IMR-90 (cell line): Measurements from ENCODE around the gene CAB39. TPM values are rescaled to one million over a fixed set of nuclear protein-coding genes. Genes with fewer than 3 reads are reported as not detected.

Experiments
- ATAC-seq: fragments of 200-7000 bp; cut with Tn5 transposase; 2 replicates; pipeline ENCODE4 v1.9.1; 2020; ENCODE audit warnings: low read depth, mild to moderate bottlenecking, moderate library complexity
- BruUV-seq: library from RNA; stranded (reverse); fragments of 400-500 nt; replicated peaks from 2 replicates; lab custom pipeline; 2021; lab: Mats Ljungman, UMichigan
- CTCF ChIA-PET: fragments of 300-600 bp; formaldehyde crosslinking; extraction: SDS; loops from one replicate; lab custom pipeline; 2021; ENCODE audit warnings: antibody characterized with exemption; lab: Yijun Ruan, JAX
- POLR2A ChIA-PET: fragments of 300-600 bp; sonication (Branson Sonifier 250); formaldehyde crosslinking; loops from one replicate; lab custom pipeline; 2022; ENCODE audit warnings: antibody characterized with exemption; ENCODE audit not compliant: unreplicated experiment; lab: Charles Lee
- DNase-seq: peaks from one replicate; pipeline ENCODE4 v3.0.0; 2013
- H2AFZ ChIP-seq: replicated peaks from 2 replicates; pipeline ENCODE3; 2013; ENCODE audit warnings: low read length, mild to moderate bottlenecking; ENCODE audit not compliant: poor library complexity
- H2AK5ac ChIP-seq: 2 replicates; pipeline ENCODE4 v1.6.1; 2013; ENCODE audit warnings: low read depth, low read length, inconsistent platforms
- H2AK9ac ChIP-seq: replicated peaks from 2 replicates; pipeline ENCODE3; 2013; ENCODE audit warnings: mild to moderate bottlenecking, low read depth, low read length, moderate library complexity; ENCODE audit not compliant: poor library complexity
- H2BK120ac ChIP-seq: 2 replicates; pipeline ENCODE4 v1.6.1; 2013; ENCODE audit warnings: low read depth, low read length, inconsistent platforms
- H2BK15ac ChIP-seq: 3 replicates; pipeline ENCODE4 v1.6.1; 2013; ENCODE audit warnings: low read depth, low read length, inconsistent platforms
- H2BK20ac ChIP-seq: 2 replicates; pipeline ENCODE4 v1.6.1; 2013; ENCODE audit warnings: low read depth, mild to moderate bottlenecking, inconsistent platforms, low read length, moderate library complexity
- H2BK5ac ChIP-seq: 2 replicates; pipeline ENCODE4 v1.6.1; 2013; ENCODE audit warnings: mild to moderate bottlenecking, low read depth, low read length, inconsistent platforms; ENCODE audit not compliant: poor library complexity, severe bottlenecking
- H3K14ac ChIP-seq: replicated peaks from 2 replicates; pipeline ENCODE4 v1.6.1; 2013; ENCODE audit warnings: low read depth, low read length, inconsistent platforms
- H3K18ac ChIP-seq: 2 replicates; pipeline ENCODE4 v1.6.1; 2013; ENCODE audit warnings: low read depth, low read length, control low read depth
- H3K23ac ChIP-seq: 2 replicates; pipeline ENCODE4 v1.6.1; 2013; ENCODE audit warnings: low read depth, low read length, inconsistent platforms
- H3K27ac ChIP-seq: 2 replicates; pipeline ENCODE4 v1.5.1; 2013; ENCODE audit warnings: mild to moderate bottlenecking, control low read depth, low read length; ENCODE audit not compliant: insufficient read depth
- H3K27me3 ChIP-seq: 2 replicates; pipeline ENCODE4 v1.6.1; 2013; ENCODE audit warnings: low read length; ENCODE audit not compliant: control insufficient read depth, insufficient read depth
- H3K36me3 ChIP-seq: 2 replicates; pipeline ENCODE4 v1.6.1; 2013; ENCODE audit warnings: low read length, mixed read lengths; ENCODE audit not compliant: control insufficient read depth, insufficient read depth
- H3K4ac ChIP-seq: 2 replicates; pipeline ENCODE4 v1.6.1; 2013; ENCODE audit warnings: low read depth, low read length, inconsistent platforms
- H3K4me1 ChIP-seq: 2 replicates; pipeline ENCODE4 v1.6.1; 2013; ENCODE audit warnings: low read length, mixed read lengths; ENCODE audit not compliant: control insufficient read depth, insufficient read depth
- H3K4me2 ChIP-seq: 2 replicates; pipeline ENCODE4 v1.6.1; 2013; ENCODE audit warnings: low read depth, mild to moderate bottlenecking, control low read depth, low read length, moderate library complexity
- H3K4me3 ChIP-seq: 2 replicates; pipeline ENCODE4 v1.5.1; 2013; ENCODE audit warnings: low read depth, mild to moderate bottlenecking, control low read depth, low read length, moderate library complexity; ENCODE audit not compliant: insufficient read depth
- H3K56ac ChIP-seq: 2 replicates; pipeline ENCODE4 v1.6.1; 2013; ENCODE audit warnings: low read length, inconsistent platforms; ENCODE audit not compliant: insufficient read depth; ENCODE audit errors: extremely low read depth
- H3K79me1 ChIP-seq, 2 experiments: 2 replicates each; pipeline ENCODE4 v1.6.1; 2013; ENCODE audit warnings: low read length in 2 of 2, inconsistent platforms in 1 of 2, low read depth in 1 of 2
- H3K9ac ChIP-seq: 2 replicates; pipeline ENCODE4 v1.6.1; 2013; ENCODE audit warnings: low read depth, low read length, control low read depth
- H3K9me1 ChIP-seq: 2 replicates; pipeline ENCODE4 v1.6.1; 2013; ENCODE audit warnings: low read length, inconsistent platforms; ENCODE audit not compliant: insufficient read depth
- H3K9me3 ChIP-seq: 2 replicates; pipeline ENCODE4 v1.6.1; 2013; ENCODE audit warnings: low read length; ENCODE audit not compliant: control insufficient read depth, insufficient read depth
- H4K20me1 ChIP-seq: 2 replicates; pipeline ENCODE4 v1.6.1; 2013; ENCODE audit warnings: low read length, inconsistent platforms; ENCODE audit not compliant: insufficient read depth
- H4K5ac ChIP-seq: 2 replicates; pipeline ENCODE4 v1.6.1; 2013; ENCODE audit warnings: mild to moderate bottlenecking, low read depth, low read length, control low read depth
- H4K8ac ChIP-seq, 2 experiments: 2 replicates each; pipeline ENCODE4 v1.6.1; 2013; ENCODE audit warnings: low read depth in 2 of 2, low read length in 2 of 2, control low read depth in 1 of 2, inconsistent platforms in 1 of 2
- H4K91ac ChIP-seq: 2 replicates; pipeline ENCODE4 v1.6.1; 2013; ENCODE audit warnings: low read depth, low read length, inconsistent platforms; ENCODE audit not compliant: insufficient read depth
- BHLHE40 ChIP-seq: fragments of 150-350 bp; IDR thresholded peaks from 2 replicates; pipeline ENCODE4 v1.6.1; 2016; ENCODE audit warnings: mild to moderate bottlenecking, low read depth, low read length
- CEBPB ChIP-seq: IDR thresholded peaks from 2 replicates; pipeline ENCODE4 v1.6.1; 2012; ENCODE audit warnings: low read depth, low read length, improper control_type of control experiment
- CHD1 ChIP-seq: IDR thresholded peaks from 2 replicates; pipeline ENCODE4 v1.6.1; 2012; ENCODE audit warnings: low read depth, low read length, improper control_type of control experiment
- ELK1 ChIP-seq: fragments of 150-350 bp; IDR thresholded peaks from 2 replicates; pipeline ENCODE4 v1.6.1; 2016; ENCODE audit warnings: low read depth, mild to moderate bottlenecking, low read length, moderate library complexity, borderline replicate concordance
- FOS ChIP-seq: fragments of 150-350 bp; IDR thresholded peaks from 2 replicates; pipeline ENCODE4 v1.6.1; 2016; ENCODE audit warnings: low read depth, low read length
- MAFK ChIP-seq: IDR thresholded peaks from 2 replicates; pipeline ENCODE4 v1.6.1; 2012; ENCODE audit warnings: low read depth, low read length, improper control_type of control experiment
- MAZ ChIP-seq: IDR thresholded peaks from 2 replicates; pipeline ENCODE4 v1.6.1; 2012; ENCODE audit warnings: low read depth, mild to moderate bottlenecking, low read length, improper control_type of control experiment, moderate library complexity, borderline replicate concordance
- MXI1 ChIP-seq: IDR thresholded peaks from 2 replicates; pipeline ENCODE4 v1.6.1; 2012; ENCODE audit warnings: low read depth, mild to moderate bottlenecking, low read length, moderate library complexity, borderline replicate concordance
- NFE2L2 ChIP-seq: fragments of 150-350 bp; IDR thresholded peaks from 2 replicates; pipeline ENCODE4 v1.6.1; 2016; ENCODE audit warnings: low read depth, mild to moderate bottlenecking, low read length
- POLR2A ChIP-seq: IDR thresholded peaks from 2 replicates; pipeline ENCODE4 v1.6.1; 2012; ENCODE audit warnings: mild to moderate bottlenecking, low read depth, low read length
- RAD21 ChIP-seq: IDR thresholded peaks from 2 replicates; pipeline ENCODE4 v1.6.1; 2012; ENCODE audit warnings: low read length, improper control_type of control experiment
- RCOR1 ChIP-seq: IDR thresholded peaks from 2 replicates; pipeline ENCODE4 v1.6.1; 2012; ENCODE audit warnings: mild to moderate bottlenecking, low read length, improper control_type of control experiment; ENCODE audit not compliant: insufficient replicate concordance
- RFX5 ChIP-seq: IDR thresholded peaks from 2 replicates; pipeline ENCODE4 v1.8.0; 2012; ENCODE audit warnings: low read depth, mild to moderate bottlenecking, low read length, moderate library complexity
- SMC3 ChIP-seq: fragments of 150-350 bp; IDR thresholded peaks from 2 replicates; pipeline ENCODE4 v1.6.1; 2016; ENCODE audit warnings: low read depth, mild to moderate bottlenecking, antibody characterized with exemption, low read length, moderate library complexity
- USF2 ChIP-seq: fragments of 150-350 bp; IDR thresholded peaks from 2 replicates; pipeline ENCODE4 v1.6.1; 2017; ENCODE audit warnings: mild to moderate bottlenecking, antibody characterized with exemption, low read length, low read depth
- WGBS, 2 experiments: methylation state at CpG; one replicate each; pipeline versions ENCODE4 v1.1.5 to v1.1.7; 2013; ENCODE audit warnings: missing lambda C conversion rate in 2 of 2; ENCODE audit not compliant: insufficient read length in 1 of 2; ENCODE audit errors: extremely low coverage in 2 of 2; 5-methylcytosine and 5-hydroxymethylcytosine counted together
- dilution Hi-C: fragments of 300-500 bp; cut with HindIII; formaldehyde crosslinking; loops from one replicate; pipeline ENCODE4 v1.14.3; 2018; ENCODE audit warnings: low sequenced_read_pairs; ENCODE audit not compliant: unreplicated experiment
- in situ Hi-C: fragments of 300-500 bp; cut with MboI; formaldehyde crosslinking; loops from 3 replicates; pipeline ENCODE4 v1.14.3; 2019; ENCODE audit warnings: low sequenced_read_pairs, inconsistent platforms, mixed read lengths
- intact Hi-C: fragments of 100-400 bp; cut with micrococcal nuclease; formaldehyde crosslinking; loops from 2 replicates; pipeline ENCODE4 v1.10.0; 2022
- polyA plus RNA-seq, 3 experiments: library from polyadenylated mRNA; depleted of rRNA; stranded (reverse); fragments of >200 nt; gene quantifications; 2 replicates each; pipeline ENCODE4 v1.2.3, GENCODE V29; 2012; ENCODE audit warnings: low replicate concordance in 1 of 3
- total RNA-seq: library from RNA; depleted of rRNA; stranded (reverse); fragments of >200 nt; gene quantifications from 2 replicates; pipeline ENCODE4 v1.2.3, GENCODE V29; 2012

Gene CAB39
- total and polyA plus RNA-seq, 2 of the 4 experiments (the other 2 are of a cell fraction) = 38.2 to 71.7 TPM

GRCh38 chr2:230742781-230743180 is 30.1 kb downstream of the CAB39 start:
- no peak for ATAC-seq
- CTCF ChIA-PET = no interaction called here

More at GRCh38 chr2:230742781-230743180, 30.1 kb downstream of the CAB39 start:
- no peak overlapping the region for H2AK5ac ChIP-seq
- no peak overlapping the region for H2BK120ac ChIP-seq
- POLR2A ChIA-PET = interaction anchor here (0.7 kb wide), 1 partner anchor 625 kb away, joined by 19 read pairs; no protein-coding TSS in a partner anchor
- no peaks in the 10 kb centered on the region for H3K9me3 ChIP-seq
- H4K91ac ChIP-seq = no peak overlapping the region
- no peak for TF ChIP-seq RCOR1
- no peak for TF ChIP-seq NFE2L2
- no peak for TF ChIP-seq MAFK
- TF ChIP-seq ELK1 = no peak
- TF ChIP-seq CEBPB = no peak
- no peak for TF ChIP-seq FOS
- TF ChIP-seq SMC3 = no peak
- TF ChIP-seq CHD1 = no peak
- no peak for TF ChIP-seq USF2
- no peak for TF ChIP-seq RFX5
- no peak for TF ChIP-seq RAD21
- TF ChIP-seq POLR2A = no peak
- no peak for TF ChIP-seq MAZ
- TF ChIP-seq BHLHE40 = no peak
- TF ChIP-seq MXI1 = no peak
- dilution Hi-C loops = no loop called here
- H4K8ac ChIP-seq = no peak overlapping the region
- H4K5ac ChIP-seq = no peak overlapping the region
- H3K14ac ChIP-seq = no peak overlapping the region
- H3K27ac ChIP-seq = no peak overlapping the region
- no peak overlapping the region for H3K4ac ChIP-seq
- H3K56ac ChIP-seq = no peak overlapping the region
- peaks cover 54% of the 10 kb centered on the region for H4K20me1 ChIP-seq
- H3K4me2 ChIP-seq = no peak overlapping the region
- H3K36me3 ChIP-seq = peaks cover 13% of the 10 kb centered on the region
- H3K18ac ChIP-seq = no peak overlapping the region
- H3K4me1 ChIP-seq = peaks cover 8% of the 10 kb centered on the region
- in situ Hi-C loops = no loop called here
- H3K9ac ChIP-seq = no peak overlapping the region
- WGBS, 2 experiments = no CpG with 5 or more reads among the region's 4 CpGs
- intact Hi-C loops = no loop called here
- no peak overlapping the region for H3K4me3 ChIP-seq
- no peak overlapping the region for H3K23ac ChIP-seq
- no peak overlapping the region for H2BK5ac ChIP-seq
- no peak for DNase-seq
- H2BK20ac ChIP-seq = no peak overlapping the region
- no peak overlapping the region for H2BK15ac ChIP-seq
- peaks cover 10 to 69% of the 10 kb centered on the region in 2 experiments for H3K79me1 ChIP-seq
- no peak overlapping the region for H2AFZ ChIP-seq
- peaks cover 10% of the 10 kb centered on the region for H3K9me1 ChIP-seq
- no peaks in the 10 kb centered on the region for H3K27me3 ChIP-seq
- H2AK9ac ChIP-seq = no peak overlapping the region
- BruUV-seq = no TSS peak
